ENCODE data around the gene CMTM3. TPM values are rescaled to one million over a fixed set of nuclear protein-coding genes. Genes with fewer than 3 reads are reported as not detected.
"Not testable (repeated sequence)": the region's sequence is repeated elsewhere in the genome, so short reads cannot be mapped to it uniquely, and the experiment has no call there.

Gene CMTM3
- total and polyA plus RNA-seq, 2 experiments from 2014 or later = 16.4 to 16.6 TPM

DNA sequence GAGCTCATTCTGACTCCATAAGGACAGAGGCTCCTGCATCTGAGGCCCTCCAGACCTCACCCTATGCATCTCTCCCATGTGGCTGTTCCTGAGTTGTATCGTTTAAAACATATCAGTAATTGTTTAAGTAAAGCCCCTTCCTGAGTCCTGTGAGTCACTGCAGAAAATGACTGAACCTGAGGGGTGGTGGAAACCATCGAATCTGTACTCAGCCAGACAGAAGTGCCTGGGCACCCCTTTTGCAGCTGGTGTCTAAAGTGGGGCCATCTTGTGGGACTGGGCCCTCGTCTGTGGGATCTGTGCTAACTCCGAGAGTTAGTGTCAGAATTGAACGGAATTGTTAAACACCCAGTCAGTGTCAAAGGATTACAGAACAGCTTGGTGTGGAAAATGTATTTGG, 25.4 kb downstream of the CMTM3 start (continued):
- TF ChIP-seq, protein P1, sequence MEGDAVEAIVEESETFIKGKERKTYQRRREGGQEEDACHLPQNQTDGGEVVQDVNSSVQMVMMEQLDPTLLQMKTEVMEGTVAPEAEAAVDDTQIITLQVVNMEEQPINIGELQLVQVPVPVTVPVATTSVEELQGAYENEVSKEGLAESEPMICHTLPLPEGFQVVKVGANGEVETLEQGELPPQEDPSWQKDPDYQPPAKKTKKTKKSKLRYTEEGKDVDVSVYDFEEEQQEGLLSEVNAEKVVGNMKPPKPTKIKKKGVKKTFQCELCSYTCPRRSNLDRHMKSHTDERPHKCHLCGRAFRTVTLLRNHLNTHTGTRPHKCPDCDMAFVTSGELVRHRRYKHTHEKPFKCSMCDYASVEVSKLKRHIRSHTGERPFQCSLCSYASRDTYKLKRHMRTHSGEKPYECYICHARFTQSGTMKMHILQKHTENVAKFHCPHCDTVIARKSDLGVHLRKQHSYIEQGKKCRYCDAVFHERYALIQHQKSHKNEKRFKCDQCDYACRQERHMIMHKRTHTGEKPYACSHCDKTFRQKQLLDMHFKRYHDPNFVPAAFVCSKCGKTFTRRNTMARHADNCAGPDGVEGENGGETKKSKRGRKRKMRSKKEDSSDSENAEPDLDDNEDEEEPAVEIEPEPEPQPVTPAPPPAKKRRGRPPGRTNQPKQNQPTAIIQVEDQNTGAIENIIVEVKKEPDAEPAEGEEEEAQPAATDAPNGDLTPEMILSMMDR (conservative IDR thresholded peaks at IDR 0.05; ENCODE audit: low read depth in 2 of 2) = no peak
- TF ChIP-seq NANOG (IDR thresholded peaks at IDR 0.05; ENCODE audit: borderline replicate concordance) = no peak
- TF ChIP-seq EZH2 (IDR thresholded peaks at IDR 0.05; ENCODE audit: low read depth, unreplicated experiment) = no peak
- TF ChIP-seq CREB1 (CRISPR knock-in tag; IDR thresholded peaks at IDR 0.05; ENCODE audit: low read depth) = no peak
- no peak for TF ChIP-seq ZNF331 (CRISPR knock-in tag; IDR thresholded peaks at IDR 0.05; ENCODE audit: low read depth)
- TF ChIP-seq STAT1 (IDR thresholded peaks at IDR 0.05; ENCODE audit: unreplicated experiment) = no peak
- TF ChIP-seq, protein P2, sequence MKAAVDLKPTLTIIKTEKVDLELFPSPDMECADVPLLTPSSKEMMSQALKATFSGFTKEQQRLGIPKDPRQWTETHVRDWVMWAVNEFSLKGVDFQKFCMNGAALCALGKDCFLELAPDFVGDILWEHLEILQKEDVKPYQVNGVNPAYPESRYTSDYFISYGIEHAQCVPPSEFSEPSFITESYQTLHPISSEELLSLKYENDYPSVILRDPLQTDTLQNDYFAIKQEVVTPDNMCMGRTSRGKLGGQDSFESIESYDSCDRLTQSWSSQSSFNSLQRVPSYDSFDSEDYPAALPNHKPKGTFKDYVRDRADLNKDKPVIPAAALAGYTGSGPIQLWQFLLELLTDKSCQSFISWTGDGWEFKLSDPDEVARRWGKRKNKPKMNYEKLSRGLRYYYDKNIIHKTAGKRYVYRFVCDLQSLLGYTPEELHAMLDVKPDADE (IDR thresholded peaks at IDR 0.05) = no peak

DNA sequence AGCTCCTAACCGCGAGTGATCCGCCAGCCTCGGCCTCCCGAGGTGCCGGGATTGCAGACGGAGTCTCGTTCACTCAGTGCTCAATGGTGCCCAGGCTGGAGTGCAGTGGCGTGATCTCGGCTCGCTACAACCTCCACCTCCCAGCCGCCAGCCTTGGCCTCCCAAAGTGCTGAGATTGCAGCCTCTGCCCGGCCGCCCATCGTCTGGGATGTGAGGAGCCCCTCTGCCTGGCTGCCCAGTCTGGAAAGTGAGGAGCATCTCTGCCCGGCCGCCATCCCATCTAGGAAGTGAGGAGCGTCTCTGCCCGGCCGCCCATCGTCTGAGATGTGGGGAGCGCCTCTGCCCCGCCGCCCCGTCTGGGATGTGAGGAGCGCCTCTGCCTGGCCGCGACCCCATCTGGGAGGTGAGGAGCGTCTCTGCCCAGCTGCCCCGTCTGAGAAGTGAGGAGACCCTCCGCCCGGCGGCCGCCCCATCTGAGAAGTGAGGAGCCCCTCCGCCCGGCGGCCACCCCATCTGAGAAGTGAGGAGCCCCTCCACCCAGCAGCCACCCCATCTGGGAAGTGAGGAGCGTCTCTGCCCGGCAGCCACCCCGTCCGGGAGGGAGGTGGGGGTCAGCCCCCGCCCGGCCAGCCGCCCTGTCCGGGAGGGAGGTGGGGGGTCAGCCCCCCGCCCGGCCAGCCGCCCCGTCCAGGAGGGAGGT, 26.2 kb downstream of the CMTM3 start:
- H3K36me3 Mint-ChIP-seq (ENCODE audit: low read depth) = peaks cover 37% of the 10 kb centered on the region
- not testable (repeated sequence) for DNase-seq (ENCODE audit: low spot score); H3K36me3 ChIP-seq (ENCODE audit: insufficient read depth); H3F3A ChIP-seq (replicated peaks; ENCODE audit: low read depth); H3K9me3 Mint-ChIP-seq; H3K27me3 Mint-ChIP-seq (ENCODE audit: insufficient read depth, low read depth, poor library complexity); H3K4me1 ChIP-seq (ENCODE audit: insufficient read depth); H4K20me1 ChIP-seq (replicated peaks; ENCODE audit: insufficient read depth); H3K27me3 ChIP-seq (ENCODE audit: insufficient read depth); H3K4me3 Mint-ChIP-seq; H3K4me1 Mint-ChIP-seq; H2AFZ ChIP-seq; H3K4me2 ChIP-seq; H3K9me2 ChIP-seq (ENCODE audit: insufficient read depth); ATAC-seq; H3K27ac Mint-ChIP-seq; H3K27ac ChIP-seq (ENCODE audit: low read depth); H3K79me2 ChIP-seq (replicated peaks; ENCODE audit: insufficient read depth); H3K4me3 ChIP-seq

DNA sequence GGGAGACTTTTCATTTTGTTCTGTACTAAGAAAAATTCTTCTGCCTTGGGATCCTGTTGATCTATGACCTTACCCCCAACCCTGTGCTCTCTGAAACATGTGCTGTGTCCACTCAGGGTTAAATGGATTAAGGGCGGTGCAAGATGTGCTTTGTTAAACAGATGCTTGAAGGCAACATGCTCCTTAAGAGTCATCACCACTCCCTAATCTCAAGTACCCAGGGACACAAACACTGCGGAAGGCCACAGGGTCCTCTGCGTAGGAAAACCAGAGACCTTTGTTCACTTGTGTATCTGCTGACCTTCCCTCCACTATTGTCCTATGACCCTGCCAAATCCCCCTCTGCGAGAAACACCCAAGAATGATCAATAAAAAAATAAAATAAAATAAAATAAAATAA, 27.1 kb downstream of the CMTM3 start:
- H3K9me2 ChIP-seq (ENCODE audit: insufficient read depth); H3K9me3 Mint-ChIP-seq; H3K4me2 ChIP-seq; H3K27ac Mint-ChIP-seq; ATAC-seq; DNase-seq (ENCODE audit: low spot score); H3F3A ChIP-seq (replicated peaks; ENCODE audit: low read depth); H3K36me3 ChIP-seq (ENCODE audit: insufficient read depth); H3K4me1 ChIP-seq (ENCODE audit: insufficient read depth); H3K27ac ChIP-seq (ENCODE audit: low read depth); H3K4me1 Mint-ChIP-seq; H3K27me3 ChIP-seq (ENCODE audit: insufficient read depth); H3K79me2 ChIP-seq (replicated peaks; ENCODE audit: insufficient read depth); H3K4me3 ChIP-seq; H3K4me3 Mint-ChIP-seq; H3K27me3 Mint-ChIP-seq (ENCODE audit: insufficient read depth, low read depth, poor library complexity); H2AFZ ChIP-seq; H4K20me1 ChIP-seq (replicated peaks; ENCODE audit: insufficient read depth): not testable (repeated sequence)
- H3K36me3 Mint-ChIP-seq (ENCODE audit: low read depth) = peaks cover 37% of the 10 kb centered on the region

Measured in GM23338 (cell line).